ENCODE measurements around the gene ALAD.
"Not testable (repeated sequence)": the region's sequence is repeated elsewhere in the genome, so short reads cannot be mapped to it uniquely, and the experiment has no call there.

Gene ALAD

DNA sequence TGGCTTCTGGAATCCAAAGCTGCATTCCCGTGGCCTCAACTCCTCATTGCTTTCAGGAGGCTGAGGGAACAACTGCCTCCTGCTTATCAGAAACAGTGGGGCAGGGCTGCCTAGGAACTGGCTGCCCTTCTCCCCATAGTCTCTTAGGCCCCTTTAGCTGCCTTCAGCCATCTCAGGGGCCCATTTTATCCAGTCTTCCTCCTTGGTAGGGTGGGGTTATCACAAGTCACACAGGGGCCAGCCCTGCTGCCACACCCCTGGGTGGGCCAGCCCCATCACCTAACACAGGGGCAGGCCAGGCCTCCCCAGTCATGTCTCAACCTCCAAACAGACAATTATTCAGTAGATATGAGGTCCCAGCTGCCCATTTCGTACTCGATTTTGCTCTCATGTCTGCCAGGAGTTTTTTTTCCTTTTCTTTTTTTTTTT lies 3.9 kb downstream of the ALAD start:
- peak; percentile 27 for DNase-seq

DNA sequence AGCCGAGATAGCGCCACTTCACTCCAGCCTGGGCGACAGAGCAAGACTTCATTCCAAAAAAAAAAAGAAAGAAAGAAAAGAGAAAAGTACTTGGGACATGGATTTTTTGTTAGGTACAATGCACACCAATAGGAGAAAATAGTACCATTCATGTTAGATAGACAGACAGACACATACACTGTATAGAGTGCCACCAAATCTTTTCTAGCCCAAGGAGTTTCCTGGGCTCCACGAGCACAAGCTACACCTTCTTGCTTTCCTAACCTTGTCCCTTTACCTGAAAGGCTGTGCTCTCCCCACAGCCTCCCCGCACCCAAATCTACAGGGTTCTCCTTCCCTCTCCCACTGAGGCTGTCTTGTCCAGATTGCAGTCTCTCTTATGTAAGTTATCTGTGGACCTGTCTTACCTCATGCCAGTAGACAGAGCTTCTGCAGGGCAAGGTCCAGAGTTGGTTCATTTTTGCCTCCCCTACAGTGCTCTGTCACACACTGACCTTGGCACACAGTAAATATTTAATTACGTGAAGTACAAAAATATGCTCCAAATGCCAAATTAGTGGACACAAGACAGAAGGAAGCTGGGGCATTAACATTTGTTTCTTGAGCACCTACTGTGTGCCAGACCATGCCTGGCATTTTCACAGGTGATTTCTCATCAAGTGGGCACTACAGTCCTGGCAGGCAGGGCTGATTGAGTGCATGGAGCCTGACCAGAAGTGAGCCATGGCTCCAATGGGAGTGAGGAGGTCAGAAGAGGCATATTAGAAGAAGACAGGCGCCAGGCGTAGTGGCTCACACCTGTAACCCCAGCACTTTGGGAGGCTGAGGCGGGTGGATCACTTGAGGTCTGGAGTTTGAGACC lies 5.9 kb downstream of the ALAD start:
- DNase-seq: no peak

DNA sequence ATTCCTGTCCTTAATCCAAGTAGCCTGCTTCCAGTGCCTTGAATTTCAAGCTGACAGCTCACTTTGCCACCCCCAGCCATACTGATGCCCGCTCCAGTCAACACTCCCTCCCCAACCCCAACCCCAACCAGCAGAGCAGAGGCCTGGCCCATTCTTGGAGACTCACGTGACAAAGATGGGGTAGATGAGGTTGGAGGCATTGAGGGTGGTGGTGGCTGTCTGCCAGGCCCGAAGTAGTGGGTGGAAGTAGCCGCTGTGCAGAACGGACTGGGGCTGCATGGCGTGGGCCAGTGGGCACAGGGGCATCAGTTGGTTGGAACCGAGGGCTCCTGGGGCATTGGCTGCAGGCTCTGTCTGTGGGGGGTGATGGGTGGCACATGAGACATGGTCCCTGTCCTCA lies 7.8 kb downstream of the ALAD start:
- DNase-seq: no peak

DNA sequence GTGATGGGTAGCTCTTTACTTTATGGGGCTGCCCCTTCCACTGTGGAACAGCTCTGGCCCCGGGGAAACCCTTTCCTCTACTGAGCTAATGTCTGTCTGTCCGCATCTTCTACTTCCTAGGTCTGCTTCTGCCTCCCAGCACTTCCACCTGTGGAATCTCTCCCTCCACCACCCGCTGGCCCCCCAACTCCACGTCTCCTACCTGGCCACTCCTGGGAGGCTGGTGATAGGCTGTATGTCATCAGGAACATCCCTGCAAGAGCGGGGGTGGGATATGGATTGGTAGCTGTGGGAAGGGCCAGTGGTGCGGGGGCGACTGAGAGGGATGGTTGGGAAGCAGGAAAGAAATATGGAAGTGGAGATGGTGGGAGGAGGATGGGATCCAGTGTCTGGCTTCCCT lies 9.2 kb downstream of the ALAD start:
- no peak for DNase-seq

DNA sequence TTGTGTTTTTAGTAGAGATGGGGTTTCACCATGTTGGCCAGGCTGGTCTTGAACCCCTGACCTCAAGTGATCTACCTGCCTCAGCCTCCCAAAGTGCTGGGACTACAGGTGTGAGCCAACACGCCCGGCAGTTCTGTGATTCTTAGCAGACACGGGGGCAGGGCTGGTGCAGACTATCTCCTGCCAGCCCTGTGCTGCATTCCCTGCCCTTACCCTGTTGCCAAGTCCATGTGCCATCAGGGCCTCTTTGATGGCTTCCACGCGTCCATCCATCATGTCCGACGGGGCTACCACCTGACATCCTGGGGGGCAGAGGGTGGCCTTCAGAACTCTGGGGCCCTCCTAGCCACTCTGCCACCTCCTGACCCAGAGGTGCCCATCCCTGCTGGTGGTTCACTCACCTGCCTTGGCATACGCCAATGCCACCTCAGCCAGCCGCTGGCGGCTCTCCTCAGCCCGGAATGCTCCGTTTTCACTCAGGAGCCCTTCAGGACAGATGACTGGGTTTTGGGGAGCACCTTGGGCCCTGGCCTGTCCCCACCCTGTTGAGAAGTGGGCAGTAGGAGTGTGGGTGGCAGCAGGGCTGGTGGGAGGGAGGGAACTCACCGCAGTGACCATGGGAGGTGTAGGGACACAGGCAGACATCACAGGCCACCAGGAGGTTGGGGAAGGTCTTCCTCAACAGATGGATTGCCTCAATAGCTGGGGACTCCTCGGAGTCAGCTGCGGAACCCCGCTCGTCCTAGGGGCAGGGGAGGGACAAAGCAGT lies 10.7 kb downstream of the ALAD start:
- no peak for DNase-seq

DNA sequence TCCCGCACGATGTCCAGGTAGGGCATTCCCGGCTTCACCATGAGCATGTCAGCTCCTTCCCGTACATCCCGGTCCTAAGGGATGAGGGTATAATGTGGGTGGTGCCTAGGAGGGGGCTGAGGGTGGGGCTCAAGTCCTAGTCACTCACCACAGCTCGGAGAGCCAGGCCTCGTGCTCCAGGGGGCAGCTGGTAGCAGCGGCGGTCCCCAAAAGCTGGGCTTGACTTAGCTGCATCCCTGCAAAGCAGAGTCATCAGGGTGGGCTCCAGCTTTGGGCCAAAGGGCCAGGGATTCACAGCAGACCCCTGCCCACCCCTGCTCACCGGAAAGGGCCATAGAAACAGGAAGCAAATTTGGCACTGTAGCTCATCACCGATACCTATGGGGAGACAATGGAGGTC lies 11.6 kb downstream of the ALAD start:
- no peak for DNase-seq

DNA sequence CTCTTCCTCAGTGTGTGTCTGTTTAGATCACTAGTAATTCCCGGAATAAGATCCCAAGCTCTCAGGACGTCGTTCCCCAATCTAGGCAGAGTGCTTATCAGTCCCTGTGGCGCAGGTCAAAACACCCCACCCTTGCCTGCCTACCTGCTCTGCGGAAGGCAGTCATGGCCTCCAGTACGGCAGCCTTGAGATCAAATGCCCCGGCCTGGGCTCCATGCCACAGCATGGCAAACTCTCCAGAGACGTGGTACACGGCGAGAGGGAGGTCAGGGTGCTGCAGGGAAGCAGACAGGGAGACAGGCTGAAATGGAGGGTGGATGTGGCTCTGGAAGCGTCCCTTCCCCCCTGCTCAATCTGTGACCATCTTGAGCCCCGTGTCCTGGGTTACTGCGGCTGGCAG lies 12.3 kb downstream of the ALAD start:
- DNase-seq: no peak

DNA sequence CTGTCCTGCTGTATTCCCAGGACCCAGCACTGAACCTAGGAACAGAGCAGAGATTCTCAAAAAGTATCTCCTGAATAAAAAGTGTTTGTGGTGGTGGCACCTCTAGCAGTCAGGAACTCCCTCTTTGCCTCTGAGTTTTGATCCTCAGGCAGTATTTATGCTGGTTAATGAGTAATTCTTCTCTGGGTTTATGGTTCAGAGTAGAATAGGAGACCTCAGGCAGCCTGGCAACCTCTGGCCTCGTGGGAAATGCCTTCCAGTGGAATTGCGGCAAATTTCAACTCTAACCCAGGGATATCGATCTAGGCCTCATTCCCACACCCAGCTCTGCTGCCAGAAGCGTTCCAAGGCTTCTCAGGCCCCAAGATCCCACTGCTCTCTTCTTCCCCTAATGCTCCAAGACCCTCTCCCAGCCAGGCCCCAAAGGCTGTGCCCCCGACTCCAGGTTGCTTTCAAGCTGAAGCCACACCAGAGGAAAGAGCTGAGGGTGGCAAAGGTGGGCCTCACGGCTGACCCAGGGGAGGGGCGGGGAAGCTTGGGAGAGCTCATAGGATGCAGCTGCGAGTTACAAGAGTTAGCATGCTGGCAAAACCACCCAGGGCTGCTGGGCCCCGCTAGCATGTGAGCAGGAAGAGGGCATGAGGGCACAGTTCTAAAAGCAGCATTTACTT lies 13.4 kb downstream of the ALAD start:
- no peak for DNase-seq

DNA sequence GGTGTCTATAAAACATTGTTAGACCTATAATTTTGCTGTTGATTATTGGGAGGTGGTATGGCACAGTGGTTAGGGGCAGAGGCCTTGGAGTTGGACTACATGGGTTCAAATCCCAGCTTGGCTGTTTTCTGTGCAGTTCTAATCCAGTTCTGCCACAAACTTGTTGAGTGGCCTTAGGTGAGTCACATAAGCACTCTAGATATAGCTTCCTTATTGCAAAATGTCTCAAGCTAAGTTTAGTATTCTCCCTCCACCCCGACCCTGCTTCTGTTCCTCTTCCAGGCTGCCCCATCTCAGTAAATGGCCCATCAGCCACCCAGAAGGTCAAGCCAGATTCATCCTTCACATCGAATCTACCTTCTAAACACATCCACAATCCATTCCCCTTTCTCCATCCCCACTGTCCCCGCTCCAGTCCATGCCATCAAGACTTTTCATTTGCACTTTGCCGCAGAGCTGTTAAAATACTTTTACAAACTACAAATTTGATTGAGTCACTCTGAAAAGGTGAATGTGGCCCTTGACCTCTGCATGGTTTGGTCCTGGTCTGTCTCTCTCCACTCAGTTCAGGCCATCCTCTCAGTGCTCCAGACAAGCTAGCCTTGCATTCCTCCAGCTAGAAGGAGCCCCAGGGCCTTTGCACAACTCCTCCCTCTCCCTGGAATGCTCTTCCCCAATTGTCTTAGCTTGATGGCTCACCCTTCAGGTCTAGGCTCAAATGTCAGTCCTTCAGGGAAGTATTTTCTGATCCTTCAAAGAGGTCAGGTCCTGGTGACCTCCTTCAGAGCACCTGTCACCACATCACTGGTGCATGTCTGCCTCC lies 14.3 kb downstream of the ALAD start:
- DNase-seq: no peak

DNA sequence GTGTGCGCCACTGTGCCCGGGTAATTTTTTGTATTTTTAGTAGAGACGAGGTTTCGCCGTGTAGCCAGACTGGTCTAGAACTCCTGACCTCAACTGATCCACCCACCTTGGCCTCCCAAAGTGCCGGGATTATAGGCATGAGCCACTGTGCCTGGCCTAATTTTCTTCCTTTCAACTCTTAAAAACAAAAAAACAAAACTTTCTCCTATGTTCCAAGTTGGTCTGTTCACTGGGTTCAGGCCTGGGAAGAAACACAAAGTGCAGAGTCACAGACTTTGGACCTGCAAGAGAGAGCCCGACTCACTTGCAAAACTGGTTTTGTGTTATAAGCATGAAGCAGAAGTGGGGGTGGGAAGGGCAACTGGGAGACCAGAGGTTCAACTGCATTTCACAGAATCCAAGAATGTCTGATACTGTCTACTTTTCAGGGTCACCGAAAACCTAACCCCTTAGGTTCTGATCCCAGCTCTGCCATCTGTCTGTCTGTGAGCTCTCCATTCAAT lies 19.1 kb downstream of the ALAD start:
- no peak for DNase-seq

DNA sequence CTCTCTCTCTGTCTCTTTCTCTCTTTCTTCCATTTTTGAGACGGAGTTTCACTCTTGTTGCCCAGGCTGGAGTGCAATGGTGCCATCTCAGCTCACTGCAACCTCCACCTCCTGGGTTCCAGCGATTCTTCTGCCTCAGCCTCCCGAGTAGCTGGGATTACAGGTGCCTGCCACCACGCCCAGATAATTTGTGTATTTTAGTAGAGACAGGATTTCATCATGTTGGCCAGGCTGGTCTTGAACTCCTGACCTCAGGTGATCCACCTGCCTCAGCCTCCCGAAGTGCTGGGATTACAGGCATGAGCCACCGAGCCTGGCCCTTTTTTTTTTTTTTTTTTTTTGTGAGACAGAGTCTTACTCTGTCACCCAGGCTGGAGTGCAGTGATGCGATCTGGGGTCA lies 19.6 kb downstream of the ALAD start:
- DNase-seq: not testable (repeated sequence)

DNA sequence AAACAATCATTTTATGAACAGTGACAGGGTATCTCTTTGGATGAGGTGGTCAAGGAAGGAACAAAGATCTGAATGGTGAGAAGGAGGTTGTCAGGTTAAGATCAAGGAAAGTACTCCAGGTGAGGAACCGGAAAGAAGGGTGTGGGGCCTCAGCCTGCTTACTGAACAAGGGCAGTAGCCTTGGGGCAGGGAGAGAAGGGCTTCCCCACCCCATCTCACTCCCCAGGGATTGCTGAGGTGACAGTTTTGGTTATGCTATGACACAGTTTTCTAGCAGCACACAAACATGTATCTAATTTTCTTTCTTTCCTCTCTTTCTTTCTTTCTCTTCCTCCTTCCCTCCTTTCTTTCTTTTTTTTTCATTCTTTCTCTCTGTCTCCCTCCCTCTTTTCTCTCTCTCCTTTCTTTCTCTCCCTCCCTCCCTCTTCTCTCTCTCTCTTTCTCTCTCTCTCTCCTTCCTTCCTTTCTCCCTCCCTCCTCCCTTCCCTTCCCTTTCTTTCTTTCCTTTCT lies 20.2 kb downstream of the ALAD start:
- DNase-seq: no peak

DNA sequence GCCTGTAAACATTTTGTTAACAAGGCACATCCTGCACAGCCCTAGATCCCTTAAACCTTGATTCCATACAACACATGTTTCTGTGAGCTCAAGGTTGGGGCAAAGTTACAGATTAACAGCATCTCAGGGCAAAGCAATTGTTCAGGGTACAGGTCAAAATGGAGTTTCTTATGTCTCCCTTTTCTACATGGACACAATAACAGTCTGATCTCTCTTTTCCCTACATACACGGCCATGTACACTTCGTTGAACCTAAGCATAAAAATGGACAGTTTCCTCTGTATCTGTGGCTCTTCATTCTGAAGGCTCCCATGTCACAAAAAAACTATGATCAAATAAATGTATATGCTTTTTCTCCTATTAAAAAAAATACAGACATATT lies 21.3 kb downstream of the ALAD start:
- DNase-seq: peak; percentile 24

DNA sequence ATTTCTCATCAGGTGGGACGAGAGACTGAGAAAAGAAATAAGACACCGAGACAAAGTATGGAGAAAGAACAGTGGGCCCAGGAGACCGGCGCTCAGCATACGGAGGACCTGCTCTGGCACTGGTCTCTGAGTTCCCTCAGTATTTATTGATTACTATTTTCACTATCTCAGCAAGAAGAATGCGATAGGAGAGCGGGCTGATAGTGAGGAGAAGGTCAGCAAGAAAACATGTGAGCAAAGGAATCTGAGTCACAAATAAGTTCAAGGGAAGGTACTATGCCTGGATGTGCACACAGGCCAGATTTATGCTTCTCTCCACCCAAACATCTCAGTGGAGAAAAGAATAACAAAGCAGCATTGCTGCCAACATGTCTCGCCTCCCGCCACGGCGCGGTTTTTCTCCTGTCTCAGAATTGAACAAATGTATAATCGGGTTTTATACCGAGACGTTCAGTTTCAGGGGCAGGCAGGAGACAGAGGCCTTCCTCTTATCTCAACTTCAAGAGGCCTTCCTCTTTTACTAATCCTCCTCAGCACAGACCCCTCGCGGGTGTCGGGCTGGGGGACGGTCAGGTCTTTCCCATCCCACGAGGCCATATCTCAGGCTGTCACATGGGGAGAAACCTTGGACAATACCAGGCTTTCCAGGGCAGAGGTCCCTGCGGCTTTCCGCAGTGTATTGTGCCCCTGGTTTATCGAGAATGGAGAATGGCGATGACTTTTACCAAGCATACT lies 21.8 kb downstream of the ALAD start:
- peak; percentile 92 for DNase-seq

DNA sequence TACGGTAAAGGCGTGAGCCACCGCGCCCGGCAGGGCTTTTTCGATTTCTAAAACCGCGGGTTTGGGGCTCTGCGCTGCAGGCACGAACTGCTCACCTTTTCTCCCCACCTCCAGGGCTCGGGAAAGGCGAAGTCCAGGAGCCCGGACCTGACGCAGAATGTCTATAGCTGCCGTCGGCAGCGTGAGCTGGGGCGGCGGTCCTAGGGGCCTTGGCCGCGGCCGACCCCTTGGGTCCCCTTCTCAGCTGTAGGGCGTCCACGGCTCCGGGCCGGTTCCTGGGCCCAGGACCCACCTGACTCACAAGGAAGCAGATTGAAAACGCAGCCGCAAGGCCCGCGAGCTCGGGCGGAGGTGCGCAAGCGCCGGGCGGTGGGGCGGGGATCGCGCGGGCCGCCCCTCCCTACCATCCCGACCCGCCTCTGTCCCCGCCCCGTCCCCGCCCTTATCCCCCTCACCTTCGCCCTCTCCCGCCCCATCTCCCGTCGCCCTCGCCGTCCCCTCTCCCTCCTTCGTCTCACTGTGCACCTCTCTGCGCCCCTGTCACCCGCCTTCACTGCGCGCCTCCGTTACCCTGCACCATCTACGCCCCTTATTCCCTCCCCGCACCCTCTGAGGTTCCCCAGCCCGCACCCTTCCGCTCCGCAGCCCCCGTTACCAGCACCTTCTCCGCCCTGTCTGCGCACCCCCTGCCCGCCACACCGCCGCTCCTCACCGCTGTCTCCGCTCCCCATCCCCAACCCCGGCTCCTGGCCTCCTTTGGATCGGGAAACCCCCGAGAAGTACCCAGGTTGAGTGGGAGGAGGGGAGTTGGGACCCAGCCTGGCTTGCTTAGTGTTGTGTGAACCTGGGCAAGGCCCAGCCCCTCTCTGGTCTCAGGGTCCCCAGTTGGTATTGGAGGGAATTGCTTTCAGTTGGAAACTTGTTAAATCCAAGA lies 24.2 kb downstream of the ALAD start, which contains the start of gene HDHD3:
Gene HDHD3 (minus strand): TSS at position 353 of the 934 bp plus-strand sequence. CDS start 2,632 bp downstream, outside the sequence.
- DNase-seq: peak; percentile 25

DNA sequence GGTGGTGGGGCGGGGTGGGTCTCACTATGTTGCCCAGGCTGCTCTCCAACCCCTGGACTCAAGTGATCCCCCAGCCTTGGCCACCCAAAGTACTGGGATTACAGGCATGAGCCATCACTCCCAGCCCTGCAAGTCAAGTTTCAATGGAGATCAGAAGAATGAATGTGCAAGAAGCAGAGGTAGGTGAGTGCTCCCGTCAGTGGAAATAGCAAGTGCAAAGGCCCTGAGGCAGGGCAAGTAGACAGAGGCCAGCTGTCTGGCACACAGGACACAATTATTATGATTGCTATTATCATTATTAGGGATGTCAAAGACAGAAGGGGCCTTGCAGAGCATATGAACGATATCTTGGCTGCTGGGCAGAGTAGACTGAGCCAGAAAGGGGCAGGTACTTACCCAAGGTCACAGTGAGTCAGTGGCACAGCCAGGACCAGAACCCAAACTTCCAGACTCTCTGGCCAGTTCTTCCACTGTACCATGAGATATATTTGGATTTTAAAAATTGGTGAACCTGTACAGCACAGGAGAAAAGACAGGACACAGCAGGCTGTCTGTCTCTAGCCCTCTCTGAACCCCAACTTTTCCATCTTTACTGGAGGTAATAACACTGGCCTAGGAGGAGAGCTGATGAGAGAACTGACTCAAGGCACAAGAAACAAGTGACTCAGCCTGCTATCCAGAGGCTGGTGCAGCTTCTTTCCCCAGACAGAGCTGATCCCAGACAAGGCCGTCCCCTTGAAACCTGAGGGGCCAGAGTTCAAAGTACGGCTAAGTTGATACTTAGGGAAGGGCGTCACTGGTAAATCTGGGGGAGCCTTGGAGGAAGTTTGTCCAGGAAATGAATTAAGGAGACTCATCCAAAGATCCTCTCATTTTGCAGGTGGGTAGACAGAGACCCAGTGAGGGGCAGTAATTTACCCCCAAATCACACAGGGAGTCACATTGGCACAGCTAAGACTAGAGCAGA lies 25.7 kb downstream of the ALAD start:
- DNase-seq: no peak

DNA sequence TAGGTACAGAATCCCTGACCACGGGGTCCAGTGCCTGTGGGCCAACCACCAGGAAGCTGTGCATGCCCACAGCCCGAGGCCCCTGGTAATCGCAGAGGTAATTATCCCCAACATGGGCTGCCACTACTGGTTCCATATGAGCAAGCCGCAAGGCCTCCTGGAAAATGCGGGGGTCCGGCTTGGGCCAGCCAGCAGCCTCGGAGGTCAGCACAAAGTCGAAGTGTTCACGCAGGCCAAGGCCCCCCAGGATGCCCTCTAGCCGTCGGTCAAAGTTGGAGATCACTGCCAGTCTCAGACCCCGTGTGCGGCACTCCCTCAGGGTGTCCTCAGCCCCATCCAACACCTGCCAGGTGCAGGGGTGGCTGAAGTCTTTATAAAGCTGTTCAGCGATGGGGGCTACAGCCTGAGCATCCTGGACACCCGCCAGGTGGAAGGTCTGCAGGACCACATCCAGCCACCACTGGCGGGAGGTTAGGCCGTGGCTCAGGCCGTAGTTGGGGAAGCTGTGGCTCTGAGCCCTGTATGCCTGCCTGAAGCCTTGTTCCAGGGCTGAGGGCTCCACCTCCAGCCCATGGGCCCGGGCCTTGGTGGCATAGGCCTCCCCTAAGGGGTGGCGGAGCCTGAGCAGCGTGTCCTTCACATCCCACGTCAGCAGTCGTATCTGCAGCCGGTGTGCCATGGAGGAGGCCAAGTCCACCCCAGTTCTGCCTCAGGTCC lies 27.2 kb downstream of the ALAD start:
- DNase-seq: no peak

DNA sequence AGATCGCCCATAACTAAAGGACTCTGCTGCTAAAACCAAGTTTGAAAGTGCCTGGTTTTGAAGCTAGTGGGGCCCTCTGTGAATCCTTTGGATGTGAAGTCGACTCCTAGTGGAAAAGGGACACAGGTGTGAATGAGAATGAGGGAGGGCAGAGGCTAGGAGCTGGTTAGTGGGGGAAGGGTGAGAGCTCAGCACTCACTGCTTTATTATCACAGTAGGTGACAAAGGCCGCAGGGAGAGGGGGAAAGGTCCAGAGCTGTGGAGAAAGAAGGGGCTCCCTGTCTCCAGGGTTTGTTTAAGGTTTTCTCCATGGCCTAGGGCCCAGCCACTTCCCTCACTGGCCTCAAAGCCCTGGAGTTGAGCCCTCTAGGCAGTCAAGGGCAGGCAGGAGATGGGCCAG lies 27.8 kb downstream of the ALAD start:
- DNase-seq: no peak
